Muscle layer of duodenum (tissue), 2 donors: ENCODE results near the gene ADRB1.

Experiments used
- H3K27ac ChIP-seq: one replicate; pipeline ENCODE4 v1.7.0; 2013; ENCODE audit warnings: mild to moderate bottlenecking, low read length
- H3K27me3 ChIP-seq: one replicate; pipeline ENCODE4 v1.7.0; 2013; ENCODE audit warnings: low read depth, mild to moderate bottlenecking, control low read depth, low read length
- H3K36me3 ChIP-seq, 2 donors: one replicate each; pipeline ENCODE4 v1.7.0; 2013; ENCODE audit warnings: low read length in 2 of 2, control low read depth in 1 of 2, mild to moderate bottlenecking in 1 of 2; ENCODE audit not compliant: insufficient read depth in 2 of 2, control insufficient read depth in 1 of 2
- H3K4me1 ChIP-seq, 2 donors: one replicate each; pipeline ENCODE4 v1.7.0; 2013; ENCODE audit warnings: low read length in 2 of 2, mild to moderate bottlenecking in 2 of 2, control low read depth in 1 of 2, moderate library complexity in 1 of 2; ENCODE audit not compliant: insufficient read depth in 2 of 2, control insufficient read depth in 1 of 2
- H3K4me3 ChIP-seq, 2 donors: one replicate each; pipeline ENCODE4 v1.7.0; 2013; ENCODE audit warnings: low read length in 2 of 2, low read depth in 1 of 2, mild to moderate bottlenecking in 1 of 2
- H3K9me3 ChIP-seq, 2 donors: one replicate each; pipeline ENCODE4 v1.7.0; 2013; ENCODE audit warnings: low read length in 2 of 2, control low read depth in 1 of 2, mild to moderate bottlenecking in 1 of 2; ENCODE audit not compliant: control insufficient read depth in 1 of 2
- donor health status: healthy.

ADRB1 gene

GRCh38 chr10:114043532-114044246, at the start of gene ADRB1:
TSS of gene ADRB1 (plus strand) at chr10:114043866. CDS start at chr10:114044133, 267 bp downstream.
- no peaks in the 10 kb centered on the region for H3K9me3 ChIP-seq
- H3K36me3 ChIP-seq = no peaks in the 10 kb centered on the region
- H3K27me3 ChIP-seq = peaks cover 10% of the 10 kb centered on the region
- H3K4me3 ChIP-seq = peak within 1 kb of the TSS; percentile 51 to 62
- H3K4me1 ChIP-seq = peaks cover under 1 to 19% of the 10 kb centered on the region in 2 donors
- no peak within 1 kb of the TSS for H3K27ac ChIP-seq

GRCh38 chr10:113995201-113995600, 48.5 kb upstream of the ADRB1 start:
- Histone ChIP-seq H3K9me3 (no peaks in the 10 kb centered on the region), H3K4me1 (peaks cover 0 to 15% of the 10 kb centered on the region in 2 donors), H3K36me3 (no peaks in the 10 kb centered on the region), H3K4me3 (no peak overlapping the region), H3K27ac (no peak overlapping the region), H3K27me3 (no peaks in the 10 kb centered on the region)

GRCh38 chr10:113997428-113997827, 46.2 kb upstream of the ADRB1 start:
- Histone ChIP-seq H3K27ac (no peak overlapping the region), H3K9me3 (no peaks in the 10 kb centered on the region), H3K27me3 (no peaks in the 10 kb centered on the region), H3K4me3 (no peak overlapping the region), H3K36me3 (no peaks in the 10 kb centered on the region), H3K4me1 (peaks cover 0 to 13% of the 10 kb centered on the region in 2 donors)

DNA sequence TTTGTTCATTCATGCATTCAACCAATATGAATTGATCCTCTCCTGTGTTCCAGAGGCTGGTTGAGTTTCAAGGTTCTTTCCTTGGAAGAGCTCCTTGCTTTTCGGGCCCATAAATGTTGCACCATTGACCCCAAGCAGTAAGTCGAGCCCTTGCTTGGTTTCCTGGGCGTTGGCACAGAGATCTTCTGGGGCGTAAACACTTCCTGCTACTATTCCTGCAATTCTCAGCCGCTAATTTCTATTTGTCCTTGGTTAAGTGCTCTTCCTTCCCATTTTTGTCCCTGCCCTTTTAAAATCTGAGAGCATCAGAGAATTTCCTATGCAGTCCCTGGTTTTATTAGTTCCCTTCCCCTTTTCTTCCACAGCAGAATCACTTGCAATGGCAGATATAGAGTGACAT, 44.1 kb upstream of the ADRB1 start:
- H3K4me3 ChIP-seq = no peak overlapping the region
- H3K36me3 ChIP-seq = no peaks in the 10 kb centered on the region
- no peaks in the 10 kb centered on the region for H3K27me3 ChIP-seq
- no peak overlapping the region for H3K27ac ChIP-seq
- H3K4me1 ChIP-seq = peaks cover 0 to 4% of the 10 kb centered on the region in 2 donors
- no peaks in the 10 kb centered on the region for H3K9me3 ChIP-seq

GRCh38 chr10:114000457-114001010, 43.1 kb upstream of the ADRB1 start:
- Histone ChIP-seq H3K9me3 (no peaks in the 10 kb centered on the region), H3K36me3 (no peaks in the 10 kb centered on the region)

GRCh38 chr10:114002422-114002821, 41.2 kb upstream of the ADRB1 start:
- no peak overlapping the region for H3K4me3 ChIP-seq
- no peaks in the 10 kb centered on the region for H3K27me3 ChIP-seq
- peaks cover 0 to 4% of the 10 kb centered on the region in 2 donors for H3K4me1 ChIP-seq

More at GRCh38 chr10:114000457-114001010, 43.1 kb upstream of the ADRB1 start:
- H3K4me1 ChIP-seq = peaks cover 0 to 4% of the 10 kb centered on the region in 2 donors
- H3K27me3 ChIP-seq = no peaks in the 10 kb centered on the region
- no peak overlapping the region for H3K4me3 ChIP-seq
- no peak overlapping the region for H3K27ac ChIP-seq

DNA sequence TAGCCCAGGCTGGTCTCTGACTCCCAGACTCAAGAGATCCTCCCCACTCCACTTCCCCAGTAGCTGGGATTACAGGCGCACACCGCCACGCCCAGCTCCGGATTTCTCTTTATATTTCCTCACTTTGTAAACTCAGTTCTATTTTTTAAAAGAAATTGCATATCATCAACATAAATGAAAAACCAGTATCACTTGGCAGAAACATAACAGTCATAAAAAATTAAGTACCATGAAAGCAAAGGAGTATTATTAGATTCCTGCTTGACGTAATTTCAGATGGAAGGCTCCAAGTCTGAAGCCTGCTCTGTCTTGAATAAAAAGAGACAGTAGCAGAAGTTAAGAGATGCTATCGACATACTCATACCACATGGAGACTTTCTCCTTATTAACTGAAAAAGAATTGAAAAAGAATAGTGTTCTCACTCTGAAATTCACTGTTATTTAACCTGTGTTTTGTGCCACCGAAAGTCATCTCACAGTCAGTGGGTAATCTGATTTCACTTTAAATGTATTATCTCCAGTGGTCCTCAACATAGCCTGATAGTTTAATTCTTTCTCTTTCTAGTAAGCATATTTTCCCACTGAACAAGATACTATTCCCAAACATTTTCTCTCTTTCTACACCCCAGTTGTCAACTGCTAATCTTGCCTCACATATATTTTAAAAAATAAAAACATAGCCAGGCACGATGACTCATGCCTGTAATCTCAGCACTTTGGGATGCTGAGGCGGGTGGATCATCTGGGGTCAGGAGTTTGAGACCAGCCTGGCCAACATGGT, 40.3 kb upstream of the ADRB1 start:
- Histone ChIP-seq H3K27ac (no peak overlapping the region), H3K36me3 (no peaks in the 10 kb centered on the region), H3K4me3 (no peak overlapping the region), H3K9me3 (no peaks in the 10 kb centered on the region), H3K27me3 (no peaks in the 10 kb centered on the region), H3K4me1 (peaks cover 0 to 4% of the 10 kb centered on the region in 2 donors)

More at GRCh38 chr10:114002422-114002821, 41.2 kb upstream of the ADRB1 start:
- H3K27ac ChIP-seq = no peak overlapping the region
- no peaks in the 10 kb centered on the region for H3K36me3 ChIP-seq
- no peaks in the 10 kb centered on the region for H3K9me3 ChIP-seq

- no peaks in the 10 kb centered on the region for H3K4me1 ChIP-seq
- H3K4me3 ChIP-seq = no peak overlapping the region
- no peak overlapping the region for H3K27ac ChIP-seq
- no peaks in the 10 kb centered on the region for H3K9me3 ChIP-seq
- no peaks in the 10 kb centered on the region for H3K27me3 ChIP-seq
- H3K36me3 ChIP-seq = no peaks in the 10 kb centered on the region
Measured at GRCh38 chr10:114009281-114009996, 34.2 kb upstream of the ADRB1 start.

- H3K27ac ChIP-seq = no peak overlapping the region
- H3K9me3 ChIP-seq = no peaks in the 10 kb centered on the region
- H3K36me3 ChIP-seq = no peaks in the 10 kb centered on the region
- no peaks in the 10 kb centered on the region for H3K4me1 ChIP-seq
- H3K4me3 ChIP-seq = no peak overlapping the region
- no peaks in the 10 kb centered on the region for H3K27me3 ChIP-seq
Measured at GRCh38 chr10:114010316-114010715, 33.4 kb upstream of the ADRB1 start.

DNA sequence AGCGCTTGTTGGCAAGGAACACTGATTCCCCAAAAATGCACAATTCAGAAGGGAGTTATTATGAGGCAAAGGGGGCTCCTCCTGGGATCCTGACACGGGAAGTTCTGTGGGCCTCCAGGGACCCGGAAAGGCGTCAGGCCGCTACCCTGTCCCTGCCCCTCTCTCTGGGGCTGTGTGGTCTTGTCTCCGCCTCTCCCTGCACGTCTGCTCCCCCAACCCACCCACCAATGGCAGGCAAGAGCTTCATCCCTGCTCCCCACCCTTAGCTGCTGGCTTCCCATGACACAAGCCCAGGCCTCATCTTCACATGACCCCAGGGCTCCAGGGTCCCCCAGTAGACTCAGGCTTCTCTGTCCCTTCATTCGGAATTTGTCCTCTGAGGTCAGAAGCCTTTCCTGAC, 31.0 kb upstream of the ADRB1 start:
- Histone ChIP-seq H3K27me3 (no peaks in the 10 kb centered on the region), H3K9me3 (no peaks in the 10 kb centered on the region), H3K27ac (no peak overlapping the region), H3K36me3 (no peaks in the 10 kb centered on the region), H3K4me3 (no peak overlapping the region), H3K4me1 (no peaks in the 10 kb centered on the region)

- Histone ChIP-seq H3K4me3 (no peak overlapping the region), H3K27me3 (no peaks in the 10 kb centered on the region), H3K4me1 (no peaks in the 10 kb centered on the region), H3K9me3 (no peaks in the 10 kb centered on the region), H3K36me3 (no peaks in the 10 kb centered on the region), H3K27ac (no peak overlapping the region)
Measured at GRCh38 chr10:114015708-114016107, 28.0 kb upstream of the ADRB1 start.
